Measurements from ENCODE around the gene ASMTL.
"Not testable (repeated sequence)": the region's sequence is repeated elsewhere in the genome, so short reads cannot be mapped to it uniquely, and the experiment has no call there.

ASMTL gene

DNA sequence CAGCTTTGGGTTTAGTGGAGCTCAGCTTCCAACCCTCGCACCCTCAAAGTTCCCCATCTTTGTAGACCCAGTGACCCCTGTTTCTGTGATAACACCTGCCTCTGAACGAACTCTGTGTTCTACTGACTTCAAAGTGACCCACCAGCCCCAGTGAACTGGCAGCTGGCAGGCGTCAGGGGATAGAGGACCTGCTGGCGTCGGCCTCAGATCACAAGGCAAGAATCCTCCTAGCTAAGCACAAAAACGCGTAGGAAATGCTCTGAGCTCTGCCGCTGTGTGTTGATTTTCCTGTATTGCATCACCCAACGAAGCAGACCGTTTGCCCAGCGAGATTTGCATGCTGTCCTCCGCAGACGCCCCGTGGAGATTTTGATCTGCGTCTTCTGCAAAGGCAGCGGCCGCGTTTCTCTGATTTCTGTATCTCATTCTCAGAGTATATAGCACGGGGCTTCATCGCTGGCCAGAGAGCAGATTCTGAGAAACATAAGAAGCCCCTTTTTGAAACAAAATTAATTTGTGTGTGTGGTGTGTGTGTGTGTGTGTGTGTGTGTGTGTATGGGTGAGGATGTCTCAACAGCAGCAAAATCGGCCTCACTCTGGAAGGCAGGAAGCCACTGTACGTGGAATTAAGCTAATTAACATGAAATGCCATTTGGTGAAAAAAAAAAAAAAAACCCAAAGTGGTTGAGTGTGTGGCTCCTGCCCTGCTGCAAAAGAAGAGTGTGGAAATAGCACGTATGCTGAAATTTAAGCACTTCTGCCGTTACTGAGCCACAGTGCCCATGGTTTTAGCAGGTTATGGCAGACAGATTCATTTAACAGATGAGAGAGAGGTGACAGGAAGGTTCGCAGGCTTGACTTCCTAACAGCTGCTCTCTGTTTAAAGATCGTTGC lies 29.2 kb upstream of the ASMTL start:
- peak; percentile 85 for DNase-seq

DNA sequence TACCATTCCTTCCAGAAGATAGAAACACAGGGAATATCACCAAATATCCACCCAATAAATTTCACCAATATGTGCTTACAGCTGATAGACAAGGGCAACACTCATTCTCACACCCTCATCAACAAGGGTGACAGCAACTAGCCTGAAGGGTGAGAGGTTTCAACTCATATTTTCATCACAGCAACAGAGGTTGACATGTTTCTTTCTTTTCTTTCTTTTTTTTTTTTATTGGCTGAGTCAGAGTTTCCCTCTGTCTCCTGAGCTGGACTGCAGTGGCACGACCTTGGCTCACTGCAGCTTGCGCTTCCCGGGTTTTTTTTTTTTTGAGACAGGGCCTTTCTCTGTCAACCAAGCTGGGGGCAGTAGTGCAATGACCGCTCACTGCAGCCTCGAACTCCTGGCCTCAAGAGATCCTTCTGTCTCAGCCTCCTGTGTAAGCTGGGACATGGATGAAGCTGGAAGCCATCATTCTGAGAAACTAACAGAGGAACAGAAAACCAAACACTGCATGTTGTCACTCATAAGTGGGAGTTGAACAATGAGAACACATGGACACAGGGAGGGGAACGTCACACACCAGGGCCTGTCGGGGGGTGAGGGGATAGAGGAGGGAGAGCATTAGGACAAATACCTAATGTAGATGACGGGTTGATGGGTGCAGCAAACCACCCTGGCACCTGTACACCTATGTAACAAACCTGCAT lies 27.5 kb upstream of the ASMTL start:
- DNase-seq, result no peak

DNA sequence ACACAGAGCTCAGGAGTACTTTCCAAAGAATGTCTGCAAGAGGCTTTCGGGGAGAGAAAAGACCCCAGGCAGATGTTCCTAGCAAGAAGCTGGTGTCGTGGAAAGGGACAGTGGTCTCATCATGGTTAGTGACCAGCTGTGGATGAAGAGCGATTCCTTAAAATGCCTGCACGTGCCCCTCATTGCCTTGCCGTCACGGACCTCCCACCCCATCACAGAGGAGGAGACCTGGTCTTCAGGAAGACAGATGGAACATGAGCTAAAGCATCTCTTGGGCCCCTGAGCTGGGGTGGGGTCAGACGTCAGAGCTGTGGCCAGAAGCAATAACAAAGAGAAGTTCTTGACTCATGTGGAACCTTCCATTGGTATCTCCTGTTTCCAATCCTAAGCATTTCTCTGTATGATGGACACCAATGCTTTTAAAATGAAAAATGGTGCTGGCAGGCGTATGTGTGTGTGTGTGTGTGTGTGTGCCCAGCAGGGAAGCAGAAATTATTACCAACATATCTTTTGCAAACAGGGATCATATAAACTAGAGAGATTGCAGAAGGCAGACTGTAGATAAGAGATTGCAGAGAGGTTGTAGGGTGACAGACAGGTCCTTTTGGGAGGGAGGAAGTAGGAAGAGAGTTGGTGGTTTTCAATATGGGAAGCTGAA lies 25.2 kb upstream of the ASMTL start:
- DNase-seq, result peak; percentile 65

DNA sequence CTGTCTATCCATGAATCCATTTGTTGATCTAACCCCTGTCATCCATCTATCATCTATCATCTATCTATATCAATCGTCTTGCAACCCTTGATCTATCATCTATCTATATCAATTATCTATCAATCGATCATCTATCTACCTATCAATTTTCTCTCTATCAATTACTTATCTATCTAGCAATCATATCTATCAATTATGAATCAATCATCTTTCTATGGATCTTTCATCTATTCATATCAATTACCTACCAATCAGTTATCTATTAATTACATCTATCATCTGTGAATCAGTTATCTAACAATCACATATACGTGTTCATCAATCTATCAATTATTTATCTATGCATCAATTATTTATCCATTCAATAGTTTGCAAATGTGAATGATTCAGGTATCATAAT lies 24.5 kb upstream of the ASMTL start:
- no peak for DNase-seq

DNA sequence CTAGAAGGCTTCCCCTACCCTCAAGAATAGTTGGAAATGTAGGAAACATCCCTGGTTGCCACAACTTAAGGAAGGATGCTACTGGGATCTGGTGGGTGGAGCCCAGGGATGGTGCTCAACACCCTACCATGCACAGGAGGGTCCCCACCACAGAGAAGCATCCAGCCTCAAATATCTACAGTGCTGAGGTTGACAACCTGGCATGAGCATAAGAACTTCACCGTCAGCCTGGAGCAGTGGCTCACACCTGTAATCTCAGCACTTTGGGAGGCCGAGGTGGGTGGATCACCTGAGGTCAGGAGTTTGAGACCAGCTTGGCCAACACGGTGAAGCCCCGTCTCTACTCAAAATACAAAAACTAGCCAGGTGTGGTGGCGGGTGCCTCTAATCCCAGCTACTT lies 24.0 kb upstream of the ASMTL start:
- no peak for DNase-seq

DNA sequence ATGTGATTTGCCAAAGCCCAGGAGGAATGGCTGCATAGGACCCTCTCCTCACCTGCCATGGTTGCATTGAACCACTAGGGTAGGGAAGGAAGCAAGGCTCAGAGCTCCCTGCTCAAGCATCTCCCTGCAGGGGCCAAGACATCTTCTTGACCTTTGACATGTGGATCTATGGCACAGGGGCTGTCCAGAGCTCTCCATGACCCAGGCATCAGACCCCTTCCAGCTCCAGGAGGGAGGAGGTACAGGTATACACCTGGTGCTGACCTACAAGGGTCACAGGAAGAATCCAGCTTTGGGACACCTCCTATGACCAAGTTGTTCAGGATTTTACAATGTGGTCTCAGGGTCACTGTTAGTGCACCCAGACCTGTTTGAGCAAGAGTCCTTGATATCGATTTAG lies 23.2 kb upstream of the ASMTL start:
- no peak for DNase-seq

DNA sequence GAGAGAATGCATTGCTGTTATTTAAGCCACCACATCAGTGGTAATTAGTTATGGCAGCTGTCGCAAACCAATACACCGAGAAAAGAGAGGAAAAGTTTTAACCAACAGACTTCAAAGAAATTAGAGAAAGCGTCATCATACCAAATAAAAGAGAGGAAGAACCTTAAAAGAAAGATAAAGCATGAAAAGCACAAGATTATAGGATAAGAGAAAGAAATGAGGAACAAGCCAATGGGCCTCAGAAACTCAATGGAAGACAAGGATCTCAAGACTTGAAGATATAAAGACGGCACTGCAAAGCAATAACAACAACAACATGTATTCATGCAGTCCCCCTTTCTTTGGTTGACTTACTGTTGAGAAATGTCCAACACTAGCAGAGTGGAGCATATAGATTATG lies 22.8 kb upstream of the ASMTL start:
- DNase-seq, result no peak

DNA sequence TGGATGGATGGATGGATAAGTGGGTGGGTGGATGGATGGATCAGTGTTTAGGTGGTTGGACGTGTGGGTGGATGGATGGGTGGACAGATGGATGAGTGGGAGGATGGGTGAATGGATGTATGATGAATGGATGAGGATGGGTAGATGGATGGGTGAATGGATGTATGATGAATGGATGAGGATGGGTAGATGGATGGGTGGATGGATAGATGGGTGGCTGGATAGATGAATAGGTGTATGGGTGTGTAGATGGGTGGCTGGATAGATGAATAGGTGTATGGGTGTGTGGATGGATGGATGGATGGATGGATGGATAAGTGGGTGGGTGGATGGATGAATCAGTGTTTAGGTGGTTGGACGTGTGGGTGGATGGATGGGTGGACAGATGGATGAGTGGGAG lies 21.9 kb upstream of the ASMTL start:
- DNase-seq, result not testable (repeated sequence)

DNA sequence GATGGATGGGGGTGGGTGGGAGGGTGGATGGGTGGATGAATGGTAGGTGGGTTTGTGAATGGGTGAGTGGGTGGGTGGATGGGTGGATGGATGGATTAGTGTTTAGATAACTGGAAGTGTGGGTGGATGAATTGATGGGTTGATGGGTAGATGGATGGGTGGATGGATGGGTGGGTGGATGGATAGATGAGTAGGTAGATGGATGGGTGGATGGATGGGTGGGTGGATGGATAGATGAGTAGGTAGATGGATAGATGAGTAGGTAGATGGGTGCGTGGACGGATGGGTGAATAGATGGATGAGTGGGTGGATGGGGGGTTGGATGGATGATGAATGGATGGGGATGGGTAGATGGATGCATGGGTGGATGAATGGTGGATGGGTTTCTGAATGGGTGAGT lies 20.3 kb upstream of the ASMTL start:
- no peak for DNase-seq

DNA sequence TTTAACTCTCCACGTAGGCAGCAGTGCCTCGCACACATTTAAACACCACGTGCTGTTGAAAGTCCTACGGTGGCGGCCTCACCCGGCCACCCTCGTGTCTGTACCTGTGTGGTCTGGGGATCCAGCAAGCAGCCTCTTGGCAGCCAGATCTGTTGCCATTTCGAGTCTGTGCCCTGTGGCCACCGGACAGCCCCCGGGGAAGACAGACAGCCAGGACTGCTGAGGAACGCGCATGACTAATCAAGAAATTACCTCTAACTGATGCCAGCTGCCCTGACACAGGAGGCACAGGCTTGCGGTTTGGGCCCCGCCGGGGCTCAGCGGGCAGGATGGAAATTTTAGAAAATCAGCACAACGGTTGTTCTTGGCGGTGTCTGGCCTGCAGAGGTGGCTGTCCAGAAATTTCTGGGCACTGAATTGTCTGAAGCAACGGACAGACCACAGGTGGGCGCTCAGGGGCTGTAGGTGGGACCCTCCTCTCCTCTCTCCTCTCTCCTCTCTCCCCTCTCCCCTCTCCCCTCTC lies 15.6 kb upstream of the ASMTL start:
- DNase-seq, result peak; percentile 77

DNA sequence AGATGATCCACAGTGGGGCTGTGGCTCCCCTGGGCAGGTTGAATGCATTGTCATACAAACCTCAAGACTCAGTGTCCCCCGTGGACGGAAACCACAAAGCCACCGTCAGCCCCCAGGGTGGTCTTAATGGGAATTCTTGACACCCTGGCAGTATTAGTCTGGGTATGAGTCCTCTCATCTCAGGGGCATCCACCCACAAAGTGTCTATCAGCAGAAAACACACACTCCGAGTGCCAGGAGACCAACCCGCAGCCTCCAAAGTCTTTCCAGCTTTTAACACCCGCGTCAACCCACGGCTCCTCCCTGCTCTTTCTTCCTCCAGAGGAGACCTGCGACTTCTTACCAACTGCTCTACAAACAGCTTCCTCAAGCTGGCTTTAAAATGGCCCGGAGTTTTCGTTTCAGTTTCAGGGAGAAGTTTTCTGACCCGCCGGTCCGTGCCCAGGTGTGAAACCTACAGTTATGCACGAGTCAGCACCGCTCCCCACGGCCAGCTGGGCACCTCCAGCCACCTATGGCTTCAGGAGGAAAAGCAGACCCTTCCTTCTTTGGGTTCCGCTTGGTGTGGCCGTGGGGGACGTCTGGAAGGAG lies 14.4 kb upstream of the ASMTL start:
- no peak for DNase-seq

DNA sequence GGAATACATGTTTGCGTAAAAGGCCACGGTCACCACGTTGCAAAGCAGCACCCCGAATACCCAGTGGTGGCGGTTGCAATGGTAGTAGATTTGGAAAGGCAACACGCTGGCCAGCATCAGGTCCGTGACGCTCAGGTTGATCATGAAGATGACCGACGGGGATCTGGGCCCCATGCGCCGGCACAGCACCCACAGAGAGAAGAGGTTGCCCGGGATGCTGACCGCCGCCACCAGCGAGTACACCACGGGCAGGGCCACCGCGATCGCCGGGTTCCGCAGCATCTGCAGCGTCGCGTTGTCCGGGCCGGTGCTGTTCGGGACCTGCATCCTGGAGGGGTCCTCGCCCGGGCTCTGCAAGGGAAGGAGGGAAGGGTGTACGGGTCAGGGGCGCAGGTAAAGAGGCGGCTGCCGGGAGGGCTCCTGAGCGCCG lies 13.5 kb upstream of the ASMTL start:
- DNase-seq, result no peak

DNA sequence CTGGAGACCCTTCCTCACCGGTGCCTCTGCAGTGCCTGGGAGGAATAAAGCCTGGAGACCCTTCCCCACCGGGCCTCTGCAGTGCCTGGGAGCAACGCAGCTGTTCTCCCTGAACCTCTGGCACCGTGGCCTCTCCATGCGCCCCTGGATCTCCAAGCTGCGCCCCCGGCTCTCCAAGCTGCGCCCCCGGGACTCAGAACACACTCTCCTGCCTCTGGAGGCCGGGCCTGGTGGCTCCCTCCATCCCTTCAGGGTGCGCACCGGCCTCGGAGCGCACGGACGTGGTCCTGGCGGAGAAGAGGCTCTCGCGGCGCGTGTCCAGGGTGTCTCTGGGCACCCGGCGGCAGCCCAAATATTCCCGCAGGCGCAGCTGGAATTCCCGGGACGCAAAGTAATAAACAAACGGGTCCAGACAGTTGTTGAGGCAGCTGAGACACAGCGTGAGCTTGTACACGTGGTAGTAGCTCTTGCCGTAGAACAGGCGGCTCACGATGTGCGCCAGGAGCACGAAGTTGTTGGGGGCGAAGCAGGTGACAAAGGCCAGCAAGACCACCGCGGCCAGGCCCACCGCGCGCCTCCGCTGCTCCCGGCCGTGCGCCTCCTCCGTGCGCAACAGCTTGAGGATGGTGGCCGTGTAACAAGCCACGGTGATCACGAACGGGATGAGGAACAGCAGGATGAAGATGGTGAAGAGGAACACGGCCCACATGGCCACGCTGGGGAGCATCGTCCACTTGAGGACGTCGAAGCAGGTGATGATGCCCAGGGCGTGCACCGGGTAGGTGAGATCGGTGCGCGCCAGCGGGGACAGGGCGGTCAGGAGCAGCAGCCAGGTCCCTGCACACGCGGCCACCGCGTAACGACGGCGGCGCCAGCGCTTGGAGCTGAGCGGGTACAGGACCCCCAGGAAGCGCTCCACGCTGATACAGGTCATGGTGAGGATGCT lies 12.8 kb upstream of the ASMTL start:
- DNase-seq, result no peak

DNA sequence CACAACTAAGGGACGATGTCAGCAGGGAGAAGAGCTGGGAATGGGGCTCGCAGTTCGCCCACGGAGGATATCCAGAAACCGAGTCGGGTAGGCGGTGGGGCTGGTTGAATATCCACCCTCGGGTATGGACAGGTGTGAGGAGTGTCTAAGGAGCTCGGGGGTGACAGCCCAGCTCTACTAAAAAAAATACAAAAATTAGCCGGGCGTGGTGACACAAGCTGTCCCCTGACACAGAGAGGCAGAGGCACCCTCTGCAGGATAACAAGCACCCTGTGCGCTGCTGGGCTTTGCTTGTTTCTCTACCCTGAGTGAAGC lies 12.2 kb upstream of the ASMTL start:
- DNase-seq, result no peak

DNA sequence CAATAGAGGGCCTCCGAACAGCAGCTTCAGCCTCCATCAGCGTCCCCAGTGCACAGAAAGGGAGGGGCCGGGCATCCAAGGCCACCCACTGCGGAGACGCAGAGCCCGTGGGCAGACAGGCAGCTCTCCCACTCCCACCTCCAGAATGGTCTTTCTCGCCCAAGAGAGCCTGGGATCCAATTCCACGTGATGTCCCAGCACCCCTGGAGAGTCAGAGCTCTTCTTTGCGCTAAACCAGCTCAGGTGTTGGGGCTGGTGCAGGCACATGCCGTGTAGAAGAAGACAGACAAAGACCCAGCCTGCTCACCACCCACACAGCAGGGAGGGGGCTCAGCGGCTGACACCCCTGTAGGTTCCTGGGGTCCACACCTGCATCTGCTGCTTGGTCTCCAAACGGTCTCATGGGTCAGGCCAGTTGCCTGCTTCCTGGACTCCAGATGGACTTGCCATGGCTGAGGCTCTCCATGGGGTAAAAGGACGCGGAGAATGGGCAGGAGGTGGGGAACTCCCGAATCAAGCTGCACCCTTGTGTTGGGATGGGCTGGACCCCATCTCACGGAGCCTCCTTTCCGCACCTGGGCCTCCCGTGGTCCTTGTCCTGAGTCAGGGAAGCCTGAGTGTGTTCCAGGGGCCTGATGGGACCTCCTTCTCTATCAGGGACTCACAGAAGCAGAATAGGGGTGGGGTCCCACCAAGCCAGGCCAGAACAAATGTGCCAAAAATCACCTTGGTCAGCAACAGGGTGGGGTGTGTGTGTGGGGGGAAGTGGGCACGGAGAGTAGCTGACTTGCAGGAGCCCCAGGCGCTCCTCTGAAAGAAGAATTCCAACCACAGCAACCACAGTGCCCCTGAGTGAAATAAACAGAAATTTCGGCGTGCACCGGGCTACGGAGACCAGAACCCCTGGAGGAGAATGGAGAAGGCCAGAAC lies 11.6 kb upstream of the ASMTL start:
- DNase-seq, result no peak

DNA sequence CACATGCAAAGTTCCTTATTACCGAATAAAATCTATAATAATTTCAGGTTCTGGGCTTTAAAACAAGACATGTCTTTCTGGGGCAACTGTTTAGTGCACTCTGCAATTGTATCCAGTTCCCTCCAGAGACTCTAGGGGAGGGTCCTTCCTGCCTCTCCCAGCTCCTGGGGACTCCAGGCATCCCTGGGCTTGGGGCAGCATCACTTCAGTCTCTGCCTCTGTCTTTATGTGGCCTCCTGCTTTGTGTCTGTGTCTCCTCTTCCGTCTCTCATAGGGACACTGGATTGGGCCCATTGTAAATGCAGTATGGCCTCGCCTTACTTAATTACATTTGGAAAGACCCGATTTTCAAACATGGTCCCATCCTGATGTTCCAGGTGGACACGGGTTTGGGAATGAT lies 10.9 kb upstream of the ASMTL start:
- DNase-seq, result no peak

DNA sequence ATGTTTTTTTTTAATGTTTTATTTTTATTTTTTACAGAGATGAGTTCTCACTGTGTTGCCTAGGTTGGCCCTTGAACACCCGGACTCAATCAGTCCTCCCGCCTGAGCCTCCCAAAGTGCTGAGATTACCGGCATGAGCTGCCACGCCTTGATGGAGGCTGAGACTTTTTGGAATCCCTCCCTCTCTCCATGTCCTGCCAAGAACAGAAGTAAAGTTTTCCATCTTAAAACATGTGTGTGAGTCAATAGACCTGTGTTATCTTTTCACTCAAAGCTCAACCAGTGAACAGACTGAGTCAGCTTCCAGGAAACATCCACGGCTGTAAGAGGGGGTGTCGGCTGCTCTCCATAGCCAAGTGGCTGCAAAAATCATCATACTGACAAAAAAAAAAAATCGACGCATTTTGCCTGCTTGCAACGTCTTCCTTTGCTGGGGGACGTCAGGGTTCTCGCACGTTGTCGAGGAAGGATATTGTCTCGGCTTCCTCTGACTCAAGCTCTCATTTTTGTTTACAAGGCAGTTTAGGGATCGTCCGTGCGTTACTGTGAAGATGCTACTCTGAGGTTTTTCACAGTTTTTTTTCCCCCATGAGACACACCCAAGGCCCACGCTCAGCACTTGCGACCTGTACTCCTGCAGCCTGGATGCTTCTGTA lies 10.0 kb upstream of the ASMTL start:
- peak; percentile 34 for DNase-seq

DNA sequence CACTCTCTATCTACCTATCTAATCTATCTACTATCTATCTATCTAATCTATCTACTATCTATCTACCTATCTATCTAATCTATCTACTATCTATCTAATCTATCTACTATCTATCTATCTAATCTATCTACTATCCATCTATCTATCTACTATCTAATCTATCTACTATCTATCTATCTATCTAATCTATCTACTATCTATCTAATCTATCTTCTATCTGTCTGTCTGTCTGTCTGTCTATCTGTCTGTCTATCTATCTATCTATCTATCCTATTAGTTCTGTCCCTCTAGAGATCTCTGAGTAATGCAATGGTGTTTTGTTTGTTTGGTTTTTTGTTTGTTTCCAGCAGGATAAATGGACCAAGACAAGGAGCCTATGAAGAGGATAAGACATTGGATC lies 9.4 kb upstream of the ASMTL start:
- no peak for DNase-seq

DNA sequence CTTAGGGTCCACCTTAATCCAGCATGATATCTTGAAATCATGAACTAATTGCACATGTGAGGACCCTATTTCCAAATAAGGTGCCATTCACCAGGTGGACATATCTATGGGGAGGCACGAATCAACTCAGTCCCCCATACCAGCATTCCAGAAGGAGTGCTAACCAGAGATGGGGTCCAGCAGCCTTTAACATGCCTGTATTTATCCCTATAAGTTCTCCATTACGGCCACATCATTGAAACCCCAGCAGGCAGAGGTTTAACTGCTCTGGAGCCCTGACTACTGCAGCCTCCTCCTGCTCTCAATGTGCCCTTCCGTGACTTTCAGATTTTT lies 3.2 kb upstream of the ASMTL start:
- DNase-seq, result no peak

DNA sequence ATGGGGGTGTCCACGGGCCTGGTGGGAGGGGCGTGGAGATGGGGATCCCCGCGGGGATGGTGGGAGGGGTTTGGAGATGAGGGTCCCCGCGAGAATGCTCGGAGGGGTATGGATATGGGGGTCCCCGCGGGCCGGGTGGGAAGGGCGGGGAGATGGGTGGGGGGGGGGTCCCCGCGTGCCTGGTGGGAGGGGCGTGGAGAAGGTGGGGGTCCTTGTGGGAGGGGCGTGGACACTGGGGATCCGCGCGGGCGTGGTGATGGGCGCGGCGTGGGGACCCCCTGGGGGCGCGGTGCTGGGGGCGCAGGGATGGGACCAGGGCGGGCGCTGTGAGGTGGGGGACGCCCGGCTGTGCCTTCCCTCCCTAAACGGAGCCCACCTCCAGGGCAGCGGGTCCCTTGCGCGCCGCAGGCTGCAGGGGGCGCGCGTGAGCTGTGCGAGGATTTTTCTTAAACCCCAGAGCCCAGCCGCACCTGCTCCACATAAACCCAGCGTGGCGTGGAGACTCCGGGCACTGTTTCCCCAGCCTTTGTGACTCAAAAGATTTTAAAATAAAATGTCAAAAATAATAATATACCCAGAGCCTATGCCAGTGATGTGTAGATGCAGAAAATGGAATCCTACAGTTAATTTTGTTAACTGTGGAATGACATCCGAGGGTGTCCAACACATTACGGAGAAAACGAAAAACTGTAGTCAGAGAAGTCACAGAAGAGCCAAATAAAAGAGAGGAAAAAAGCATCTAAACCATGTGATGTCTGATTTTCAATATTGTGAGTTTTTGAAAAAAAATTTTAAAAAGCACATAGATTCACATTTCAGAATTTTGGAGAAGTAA lies 1.5 kb upstream of the ASMTL start:
- peak; percentile 73 for DNase-seq

Data from EL (cell line).